ENCODE results near the gene CHMP5.

CHMP5 gene

GRCh38 chr9:33230756-33231622 lies 33.9 kb upstream of the CHMP5 start:
- H3K36me3 ChIP-seq (ENCODE audit: control insufficient read depth, insufficient read depth, low read length): no peaks in the 10 kb centered on the region
- 0 out of 2 replicates have a peak, but pooled peaks cover 7% of the 10 kb centered on the region for H3K4me1 ChIP-seq (ENCODE audit: control insufficient read depth, insufficient read depth, low read length)
- H3K27ac ChIP-seq (ENCODE audit: low read depth, low read length): no peak overlapping the region
- H3K4me3 ChIP-seq (ENCODE audit: low read depth, low read length): no peak overlapping the region
- H3K9me3 ChIP-seq (ENCODE audit: control insufficient read depth, insufficient read depth, low read length): no peaks in the 10 kb centered on the region
- H3K9ac ChIP-seq (ENCODE audit: low read depth, low read length): no peak overlapping the region
- no peaks in the 10 kb centered on the region for H3K27me3 ChIP-seq (ENCODE audit: control insufficient read depth, insufficient read depth, low read length)

GRCh38 chr9:33231623-33231942 lies 33.3 kb upstream of the CHMP5 start:
- no peak overlapping the region for H3K4me3 ChIP-seq (ENCODE audit: low read depth, low read length)
- H3K4me1 ChIP-seq (ENCODE audit: control insufficient read depth, insufficient read depth, low read length): 0 out of 2 replicates have a peak, but pooled peaks cover 7% of the 10 kb centered on the region
- no peaks in the 10 kb centered on the region for H3K27me3 ChIP-seq (ENCODE audit: control insufficient read depth, insufficient read depth, low read length)
- H3K27ac ChIP-seq (ENCODE audit: low read depth, low read length): no peak overlapping the region
- no peak overlapping the region for H3K9ac ChIP-seq (ENCODE audit: low read depth, low read length)
- no peaks in the 10 kb centered on the region for H3K36me3 ChIP-seq (ENCODE audit: control insufficient read depth, insufficient read depth, low read length)
- no peaks in the 10 kb centered on the region for H3K9me3 ChIP-seq (ENCODE audit: control insufficient read depth, insufficient read depth, low read length)

GRCh38 chr9:33232815-33233214 lies 32.0 kb upstream of the CHMP5 start:
- no peak overlapping the region for H3K9ac ChIP-seq (ENCODE audit: low read depth, low read length)
- no peaks in the 10 kb centered on the region for H3K36me3 ChIP-seq (ENCODE audit: control insufficient read depth, insufficient read depth, low read length)
- no peaks in the 10 kb centered on the region for H3K9me3 ChIP-seq (ENCODE audit: control insufficient read depth, insufficient read depth, low read length)
- H3K4me1 ChIP-seq (ENCODE audit: control insufficient read depth, insufficient read depth, low read length): 0 out of 2 replicates have a peak, but pooled peaks cover 7% of the 10 kb centered on the region
- no peaks in the 10 kb centered on the region for H3K27me3 ChIP-seq (ENCODE audit: control insufficient read depth, insufficient read depth, low read length)
- no peak overlapping the region for H3K4me3 ChIP-seq (ENCODE audit: low read depth, low read length)
- no peak overlapping the region for H3K27ac ChIP-seq (ENCODE audit: low read depth, low read length)

- no peaks in the 10 kb centered on the region for H3K4me1 ChIP-seq (ENCODE audit: control insufficient read depth, insufficient read depth, low read length)
- no peaks in the 10 kb centered on the region for H3K27me3 ChIP-seq (ENCODE audit: control insufficient read depth, insufficient read depth, low read length)
- no peaks in the 10 kb centered on the region for H3K9me3 ChIP-seq (ENCODE audit: control insufficient read depth, insufficient read depth, low read length)
- H3K27ac ChIP-seq (ENCODE audit: low read depth, low read length): no peak overlapping the region
- no peaks in the 10 kb centered on the region for H3K36me3 ChIP-seq (ENCODE audit: control insufficient read depth, insufficient read depth, low read length)
- H3K9ac ChIP-seq (ENCODE audit: low read depth, low read length): no peak overlapping the region
- H3K4me3 ChIP-seq (ENCODE audit: low read depth, low read length): no peak overlapping the region
These were observed 31.1 kb upstream of the CHMP5 start for GRCh38 chr9:33233626-33234342.

GRCh38 chr9:33234511-33235467 lies 30.1 kb upstream of the CHMP5 start:
- Histone ChIP-seq H3K27ac (ENCODE audit: low read depth, low read length) (no peak overlapping the region), H3K9ac (ENCODE audit: low read depth, low read length) (no peak overlapping the region), H3K27me3 (ENCODE audit: control insufficient read depth, insufficient read depth, low read length) (no peaks in the 10 kb centered on the region), H3K36me3 (ENCODE audit: control insufficient read depth, insufficient read depth, low read length) (no peaks in the 10 kb centered on the region), H3K4me1 (ENCODE audit: control insufficient read depth, insufficient read depth, low read length) (no peaks in the 10 kb centered on the region), H3K4me3 (ENCODE audit: low read depth, low read length) (no peak overlapping the region), H3K9me3 (ENCODE audit: control insufficient read depth, insufficient read depth, low read length) (no peaks in the 10 kb centered on the region)

GRCh38 chr9:33236571-33236970 lies 28.3 kb upstream of the CHMP5 start:
- Histone ChIP-seq H3K27me3 (ENCODE audit: control insufficient read depth, insufficient read depth, low read length) (no peaks in the 10 kb centered on the region), H3K27ac (ENCODE audit: low read depth, low read length) (no peak overlapping the region), H3K36me3 (ENCODE audit: control insufficient read depth, insufficient read depth, low read length) (no peaks in the 10 kb centered on the region), H3K9me3 (ENCODE audit: control insufficient read depth, insufficient read depth, low read length) (no peaks in the 10 kb centered on the region), H3K4me3 (ENCODE audit: low read depth, low read length) (no peak overlapping the region), H3K4me1 (ENCODE audit: control insufficient read depth, insufficient read depth, low read length) (no peaks in the 10 kb centered on the region), H3K9ac (ENCODE audit: low read depth, low read length) (no peak overlapping the region)

GRCh38 chr9:33239921-33240320 lies 24.9 kb upstream of the CHMP5 start, which contains the start of gene SPINK4:
Gene SPINK4, plus strand, starts transcription at chr9:33240167. Its CDS starts 42 bp downstream, at chr9:33240209.
- Histone ChIP-seq H3K27me3 (ENCODE audit: control insufficient read depth, insufficient read depth, low read length) (no peaks in the 10 kb centered on the region), H3K4me3 (ENCODE audit: low read depth, low read length) (no peak within 1 kb of the TSS), H3K9ac (ENCODE audit: low read depth, low read length) (no peak within 1 kb of the TSS), H3K9me3 (ENCODE audit: control insufficient read depth, insufficient read depth, low read length) (no peaks in the 10 kb centered on the region), H3K36me3 (ENCODE audit: control insufficient read depth, insufficient read depth, low read length) (no peaks in the 10 kb centered on the region), H3K27ac (ENCODE audit: low read depth, low read length) (no peak within 1 kb of the TSS), H3K4me1 (ENCODE audit: control insufficient read depth, insufficient read depth, low read length) (no peaks in the 10 kb centered on the region)

GRCh38 chr9:33241298-33241697 lies 23.6 kb upstream of the CHMP5 start:
- Histone ChIP-seq H3K4me1 (ENCODE audit: control insufficient read depth, insufficient read depth, low read length) (no peaks in the 10 kb centered on the region), H3K27ac (ENCODE audit: low read depth, low read length) (no peak overlapping the region), H3K9ac (ENCODE audit: low read depth, low read length) (no peak overlapping the region), H3K36me3 (ENCODE audit: control insufficient read depth, insufficient read depth, low read length) (no peaks in the 10 kb centered on the region), H3K9me3 (ENCODE audit: control insufficient read depth, insufficient read depth, low read length) (no peaks in the 10 kb centered on the region), H3K4me3 (ENCODE audit: low read depth, low read length) (no peak overlapping the region), H3K27me3 (ENCODE audit: control insufficient read depth, insufficient read depth, low read length) (no peaks in the 10 kb centered on the region)

- H3K36me3 ChIP-seq (ENCODE audit: control insufficient read depth, insufficient read depth, low read length): no peaks in the 10 kb centered on the region
- H3K27me3 ChIP-seq (ENCODE audit: control insufficient read depth, insufficient read depth, low read length): no peaks in the 10 kb centered on the region
- H3K27ac ChIP-seq (ENCODE audit: low read depth, low read length): no peak overlapping the region
- H3K9ac ChIP-seq (ENCODE audit: low read depth, low read length): no peak overlapping the region
- no peaks in the 10 kb centered on the region for H3K9me3 ChIP-seq (ENCODE audit: control insufficient read depth, insufficient read depth, low read length)
- no peak overlapping the region for H3K4me3 ChIP-seq (ENCODE audit: low read depth, low read length)
- H3K4me1 ChIP-seq (ENCODE audit: control insufficient read depth, insufficient read depth, low read length): no peaks in the 10 kb centered on the region
These were observed 22.2 kb upstream of the CHMP5 start for GRCh38 chr9:33242609-33243134.

GRCh38 chr9:33244137-33244784 lies 20.6 kb upstream of the CHMP5 start:
- no peaks in the 10 kb centered on the region for H3K36me3 ChIP-seq (ENCODE audit: control insufficient read depth, insufficient read depth, low read length)
- H3K27ac ChIP-seq (ENCODE audit: low read depth, low read length): no peak overlapping the region
- no peaks in the 10 kb centered on the region for H3K9me3 ChIP-seq (ENCODE audit: control insufficient read depth, insufficient read depth, low read length)
- H3K4me1 ChIP-seq (ENCODE audit: control insufficient read depth, insufficient read depth, low read length): no peaks in the 10 kb centered on the region
- H3K9ac ChIP-seq (ENCODE audit: low read depth, low read length): no peak overlapping the region
- H3K27me3 ChIP-seq (ENCODE audit: control insufficient read depth, insufficient read depth, low read length): no peaks in the 10 kb centered on the region
- no peak overlapping the region for H3K4me3 ChIP-seq (ENCODE audit: low read depth, low read length)

Measured in HUES48 (cell line).